CD4-positive, alpha-beta T cell treated with Interleukin-6 for 4 hours (primary cell): ENCODE data around the gene FNDC5.
A peak's percentile ranks its signal among the peaks of the same experiment; 100 is the strongest.

Experiments used
- DNase-seq: peaks from one replicate; pipeline ENCODE4 v3.0.0-alpha.2; 2020; ENCODE audit warnings: mixed read lengths

FNDC5 gene

DNA sequence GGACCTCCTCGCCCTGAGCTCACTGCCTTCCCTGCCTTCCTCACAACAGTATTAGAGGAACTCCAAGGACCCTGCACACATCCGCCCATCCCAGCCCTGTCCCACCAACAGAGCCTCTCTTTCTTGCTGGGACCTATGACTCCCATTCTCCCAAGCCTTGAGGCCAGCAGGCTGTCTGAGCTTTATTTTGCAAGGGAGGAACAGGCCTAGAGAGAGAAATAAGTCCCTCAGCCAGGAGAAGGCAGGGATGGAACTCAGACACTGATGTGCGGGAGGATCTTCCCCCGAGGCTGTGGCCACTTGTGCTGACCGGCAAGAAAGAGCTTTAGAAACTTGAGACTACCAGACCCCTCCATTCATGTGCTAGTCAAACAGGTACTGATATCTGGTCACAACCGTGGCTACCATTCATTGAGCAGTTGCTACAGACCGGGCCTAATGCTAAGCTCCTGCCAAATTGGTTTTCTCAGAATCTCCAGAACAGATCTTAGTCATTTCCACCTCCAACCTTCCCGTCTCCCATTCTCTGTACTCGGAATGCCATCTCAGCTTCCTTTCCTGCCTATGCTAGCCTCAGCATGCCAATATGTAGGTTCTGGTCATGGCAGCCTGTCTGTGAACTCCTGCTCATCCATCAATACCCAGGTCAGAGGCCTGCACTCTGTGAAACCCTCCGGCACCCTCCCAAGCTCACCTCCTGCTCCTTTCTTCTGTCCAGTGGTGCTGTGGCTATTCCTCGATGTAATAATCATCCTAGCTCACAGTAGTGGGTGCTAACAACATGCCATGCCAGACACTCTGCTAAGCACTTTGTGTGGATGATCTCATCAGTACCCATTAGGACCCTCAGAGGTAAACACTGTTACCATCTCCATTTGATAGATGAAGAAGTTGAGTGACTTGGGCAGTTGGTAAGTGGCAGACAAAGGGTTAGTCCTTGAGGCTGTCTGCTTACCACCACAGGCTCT is 26.7 kb upstream of the FNDC5 start:
- no peak for DNase-seq

DNA sequence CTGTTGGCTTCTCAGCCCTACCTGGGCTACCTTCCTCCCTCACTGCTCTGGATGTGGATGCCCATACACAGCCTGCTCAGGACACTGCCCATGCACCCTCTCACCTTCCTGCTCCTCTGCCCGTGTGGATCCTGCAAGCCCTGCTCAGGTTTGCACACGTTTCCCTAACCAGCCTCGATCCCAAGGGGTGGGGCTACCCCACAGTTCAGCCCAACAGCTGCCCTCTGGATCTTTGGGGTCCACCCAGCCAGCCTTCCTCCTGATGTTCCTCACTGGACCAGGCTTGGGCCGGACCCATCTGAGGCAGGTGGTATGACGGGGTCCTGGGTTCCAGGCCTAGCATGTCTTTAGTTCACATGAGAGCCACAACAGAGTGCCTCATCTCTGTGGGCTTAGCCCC is 25.7 kb upstream of the FNDC5 start:
- DNase-seq, result no peak

DNA sequence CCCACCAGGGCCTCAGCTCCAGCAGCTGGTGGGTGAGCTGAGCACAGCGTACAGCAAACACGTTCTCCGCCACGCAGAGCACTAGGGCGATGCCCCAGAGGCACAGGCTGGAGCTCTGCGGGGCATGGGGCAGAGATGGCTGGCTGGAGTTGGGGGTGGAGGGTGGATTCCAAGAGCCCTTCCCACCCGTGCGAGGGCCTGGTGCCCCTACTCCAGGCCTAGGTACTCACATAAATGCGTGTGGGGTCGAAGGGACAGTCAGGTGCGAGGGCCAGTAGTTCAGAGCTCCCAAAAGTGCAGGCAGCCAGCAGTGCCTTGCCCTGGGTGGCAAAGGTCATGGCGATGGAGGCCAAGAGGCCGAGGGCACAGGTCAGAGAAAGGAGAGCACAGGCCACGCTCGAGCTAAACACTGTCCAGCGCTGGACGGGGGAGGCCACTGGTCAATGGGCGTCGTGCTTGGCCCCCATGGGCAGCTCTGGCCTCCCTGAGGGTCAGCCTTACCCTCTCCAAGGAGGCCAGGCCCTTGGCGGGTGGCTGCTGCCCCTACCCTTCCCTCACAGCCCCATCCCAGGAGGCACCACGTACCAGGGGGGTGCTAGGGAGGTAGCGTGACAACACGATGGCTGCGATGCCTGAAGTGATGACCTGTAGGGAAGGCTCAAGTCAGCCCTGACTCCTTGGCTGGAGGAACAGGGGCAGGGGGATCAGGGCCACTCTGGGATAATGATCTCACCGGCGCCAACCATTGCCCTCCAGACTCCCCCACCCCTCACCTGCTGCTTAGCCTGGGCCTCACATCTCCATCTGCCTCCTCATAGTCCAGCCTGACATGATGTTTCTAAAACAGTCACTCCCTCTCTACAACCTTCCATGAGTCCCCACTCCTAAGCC is 24.9 kb upstream of the FNDC5 start:
- DNase-seq, result no peak

DNA sequence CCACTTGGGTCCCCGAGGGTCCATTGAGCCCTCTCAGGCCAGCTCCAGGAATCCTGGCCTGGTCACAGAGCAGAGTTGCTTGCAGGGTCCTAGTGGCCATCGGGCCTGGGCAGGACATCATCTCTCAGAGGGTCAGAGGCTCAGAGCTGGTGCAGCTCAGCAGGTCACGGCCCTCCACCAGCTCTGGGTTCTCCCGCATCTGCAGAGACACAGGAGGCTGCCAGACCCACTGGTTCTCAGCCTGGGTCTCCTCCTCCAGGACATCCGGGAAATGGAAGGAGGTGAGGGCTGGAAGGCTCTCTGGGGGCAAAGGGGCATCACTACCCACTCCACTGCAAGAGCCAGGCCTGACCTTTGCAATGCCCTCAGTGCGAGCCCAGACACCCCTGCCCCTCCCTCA is 24.0 kb upstream of the FNDC5 start:
- no peak for DNase-seq

- DNase-seq, result no peak
These were observed 23.4 kb upstream of the FNDC5 start for GRCh38 chr1:32894019-32894600.

GRCh38 chr1:32893198-32894018 is 22.7 kb upstream of the FNDC5 start:
- peak; percentile 23 for DNase-seq

GRCh38 chr1:32892368-32893197 is 21.9 kb upstream of the FNDC5 start:
- DNase-seq, result peak; percentile 26

DNA sequence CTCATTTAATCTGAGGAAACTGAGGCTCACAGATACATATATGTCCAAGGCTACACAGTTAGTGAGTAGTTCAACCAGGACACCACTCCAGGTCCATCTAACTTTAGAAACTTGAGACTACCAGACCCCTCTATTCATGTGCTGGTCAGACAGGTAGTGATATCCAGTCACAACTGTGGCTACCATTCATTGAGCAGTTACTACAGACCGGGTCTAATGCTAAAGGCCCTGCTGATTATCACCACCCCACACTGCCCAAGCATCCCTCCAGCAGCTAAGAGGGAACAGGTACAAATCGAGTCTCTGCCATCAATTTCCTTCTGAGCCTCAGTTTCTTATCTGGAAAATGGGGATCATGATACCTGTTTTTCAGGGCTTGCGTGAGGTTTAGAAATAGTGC is 20.9 kb upstream of the FNDC5 start:
- DNase-seq, result no peak

DNA sequence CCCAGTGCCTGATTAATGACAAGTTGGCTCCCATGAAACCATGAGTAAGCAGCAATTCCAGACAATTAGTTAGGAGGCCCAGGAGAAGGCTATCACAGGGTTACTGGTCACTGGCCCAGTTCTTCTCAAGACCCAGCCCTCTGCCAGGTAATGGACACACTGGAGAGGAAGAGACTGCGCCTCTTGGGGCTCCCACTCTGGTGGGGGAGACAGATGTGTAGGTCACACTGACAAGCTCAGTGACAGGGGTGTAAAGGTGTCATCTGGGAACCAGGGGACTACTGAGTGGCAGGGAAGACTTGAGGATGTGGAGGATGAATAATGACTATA is 20.5 kb upstream of the FNDC5 start:
- DNase-seq, result no peak

DNA sequence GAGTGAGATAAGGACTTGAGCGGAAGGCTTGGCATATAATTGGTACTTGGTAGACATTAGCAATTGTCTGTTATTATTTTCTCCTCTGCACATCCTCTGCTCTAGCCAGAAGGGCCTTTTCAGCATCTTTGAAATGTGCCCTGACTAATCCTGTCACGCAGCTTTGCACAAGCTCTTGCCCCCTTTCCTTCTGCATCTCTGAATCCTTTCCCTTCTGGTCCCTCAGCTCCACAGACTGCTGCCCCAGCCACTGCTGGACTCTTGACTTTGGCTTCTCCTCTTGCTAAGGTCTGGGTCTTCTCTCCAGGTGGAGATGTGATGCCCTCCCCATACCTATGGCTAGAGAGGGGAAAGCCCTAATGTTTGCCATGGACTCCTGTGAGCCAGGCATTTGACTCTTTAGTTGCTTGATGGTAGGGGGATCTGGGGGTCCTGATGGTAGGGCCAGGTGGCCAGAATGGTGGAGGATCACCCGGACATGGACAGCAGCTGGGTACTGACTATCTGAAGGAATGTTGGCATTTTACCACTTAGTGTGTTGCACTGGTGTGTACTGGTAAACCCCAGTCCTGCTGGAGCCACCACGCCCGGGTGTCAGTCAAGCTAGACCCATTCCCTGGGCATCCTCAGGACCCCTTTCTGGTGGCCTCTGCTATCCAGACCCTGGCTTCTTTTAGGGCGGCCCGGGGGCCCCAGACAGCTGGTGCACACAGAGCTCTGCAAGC is 20.0 kb upstream of the FNDC5 start:
- no peak for DNase-seq

DNA sequence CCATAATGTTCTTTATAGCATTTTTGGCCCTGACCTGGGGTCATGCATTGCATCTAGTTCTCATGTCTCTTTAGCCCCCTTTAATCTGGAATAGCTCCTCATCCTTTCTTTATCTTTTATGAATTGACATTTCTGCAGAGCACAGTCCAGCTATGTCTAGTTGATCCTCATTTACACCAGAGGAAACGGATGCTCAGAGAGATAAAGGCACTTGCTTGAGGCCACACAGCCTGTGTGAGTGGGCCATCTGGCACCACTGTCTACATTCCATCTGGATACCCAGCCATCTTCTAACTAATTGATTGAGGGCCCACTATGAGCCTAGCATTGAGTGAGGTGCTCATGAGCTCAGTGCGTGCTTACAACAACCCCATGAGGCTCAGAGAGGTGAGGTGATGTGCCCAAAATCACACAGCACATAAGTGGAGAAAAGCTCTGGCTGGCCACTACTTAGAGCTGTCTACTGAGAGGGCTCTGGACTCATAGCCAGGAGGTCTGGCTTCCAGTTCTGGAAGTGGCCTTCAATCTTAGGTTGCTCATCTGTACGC is 19.1 kb upstream of the FNDC5 start:
- DNase-seq, result no peak

GRCh38 chr1:32888677-32889420 is 18.1 kb upstream of the FNDC5 start:
- DNase-seq, result no peak

DNA sequence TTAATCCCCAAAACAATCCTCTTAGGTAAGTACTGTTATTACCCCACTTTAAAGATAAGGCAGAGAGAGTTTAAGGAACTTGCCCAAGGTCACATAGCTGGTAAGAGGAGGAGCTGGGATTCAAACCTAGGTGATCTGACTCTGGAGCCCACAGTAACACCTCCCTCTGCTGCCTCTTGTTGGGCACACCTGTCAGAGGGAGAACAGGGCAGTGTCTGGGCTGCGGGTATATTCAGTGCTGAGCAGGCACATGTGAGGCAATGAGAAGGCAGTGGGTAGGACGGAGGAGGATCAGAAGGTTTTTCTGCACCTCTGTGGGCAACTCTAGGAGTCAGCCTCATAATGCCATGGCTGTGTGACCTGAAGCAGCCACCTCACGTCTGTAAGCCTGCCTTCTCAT is 17.4 kb upstream of the FNDC5 start:
- no peak for DNase-seq

DNA sequence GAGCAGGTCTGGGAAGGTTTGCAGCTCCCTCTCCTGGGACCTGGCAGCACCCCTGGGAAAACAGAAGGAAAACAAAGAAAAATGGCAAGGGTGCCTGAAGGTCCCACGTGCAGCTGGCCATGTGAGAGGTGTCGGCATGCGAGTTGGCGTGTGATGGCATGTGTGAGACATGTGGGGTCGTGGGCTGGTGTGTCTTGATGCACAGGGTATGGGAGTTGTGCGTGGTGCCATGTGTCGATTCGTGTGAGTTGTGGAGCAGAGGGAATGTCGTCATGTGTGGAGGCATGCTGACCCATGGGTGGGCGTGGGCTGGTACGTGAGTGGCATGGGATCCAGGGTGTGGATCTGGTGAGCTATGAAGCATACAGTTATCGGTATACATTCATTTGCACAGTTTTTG is 16.9 kb upstream of the FNDC5 start:
- DNase-seq, result no peak

DNA sequence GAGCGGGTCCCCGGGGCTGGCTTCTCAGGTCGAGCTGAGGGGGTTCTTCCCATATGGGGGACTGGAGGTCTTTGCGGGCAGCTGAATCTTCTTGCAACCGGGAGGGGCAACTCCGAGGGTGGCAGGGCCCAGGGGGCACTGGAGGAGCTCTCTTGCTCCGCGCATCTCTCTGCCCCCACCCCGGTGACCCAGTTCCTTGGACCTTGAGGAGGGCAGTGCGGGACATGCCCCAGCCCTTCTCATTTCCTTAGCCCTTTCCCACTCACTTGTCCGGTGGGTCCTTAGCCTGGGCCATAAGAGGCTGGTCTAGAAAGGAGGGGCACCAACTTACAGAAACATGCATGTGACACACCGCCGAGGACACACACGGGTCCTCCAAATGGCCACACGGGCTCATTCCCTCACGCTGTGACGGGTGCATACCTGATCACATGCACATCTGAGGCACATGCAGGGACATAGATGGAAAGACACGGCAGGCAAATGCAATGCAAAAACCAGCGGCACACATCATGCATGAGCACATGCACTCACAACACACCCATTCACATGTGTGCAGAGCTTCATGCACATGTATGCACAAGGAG is 16.2 kb upstream of the FNDC5 start:
- no peak for DNase-seq

GRCh38 chr1:32886004-32886827 is 15.5 kb upstream of the FNDC5 start, which contains the start of gene HPCA:
Gene HPCA (plus strand): TSS chr1:32886491. CDS start chr1:32888899, 2,408 bp downstream.
- no peak for DNase-seq

GRCh38 chr1:32885676-32886003 is 14.9 kb upstream of the FNDC5 start:
- DNase-seq, result no peak

DNA sequence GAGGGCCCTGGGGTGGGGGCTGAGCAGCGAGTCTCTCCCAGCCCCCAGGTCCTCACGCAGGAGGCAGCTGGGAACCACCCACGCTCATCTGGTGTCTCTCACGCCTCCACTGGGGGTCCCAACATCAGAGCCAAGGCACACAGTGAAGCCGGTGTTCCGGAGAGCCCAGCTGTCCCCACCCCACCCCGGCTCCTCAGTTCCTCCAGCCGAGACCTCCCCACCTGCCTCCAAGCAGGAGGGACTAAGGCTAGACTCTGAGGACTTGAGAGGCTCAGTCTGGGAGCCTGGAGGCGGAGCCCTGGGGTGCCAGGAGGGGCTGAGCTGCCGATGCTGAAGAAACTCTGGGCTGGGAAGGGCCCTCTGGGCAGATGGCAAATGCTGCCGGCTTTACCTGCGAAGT is 14.0 kb upstream of the FNDC5 start:
- no peak for DNase-seq

GRCh38 chr1:32884032-32884372 is 13.3 kb upstream of the FNDC5 start:
- DNase-seq, result no peak
